DOHH2 (cell line): ENCODE measurements around the gene DLEC1.

ENCODE experiments used
- H3F3A ChIP-seq: fragments of 200-600 bp; sonication (generic), shearing (Covaris generic); 2 replicates; pipeline ENCODE4 v1.6.0; 2016; ENCODE audit warnings: antibody characterized with exemption, mild to moderate bottlenecking; ENCODE audit not compliant: control insufficient read depth, insufficient read depth
- H3K27ac ChIP-seq: fragments of 200-600 bp; sonication (generic); 2 replicates; pipeline ENCODE4 v1.5.1; 2014; ENCODE audit warnings: low read depth, mild to moderate bottlenecking, low read length, moderate library complexity
- H3K27me3 ChIP-seq: fragments of 200-600 bp; sonication (generic); 2 replicates; pipeline ENCODE4 v1.6.1; 2014; ENCODE audit warnings: mild to moderate bottlenecking, low read length, mixed read lengths; ENCODE audit not compliant: control insufficient read depth
- H3K36me3 ChIP-seq: fragments of 200-600 bp; sonication (generic); 2 replicates; pipeline ENCODE4 v1.6.1; 2014; ENCODE audit warnings: mild to moderate bottlenecking, low read length, moderate library complexity, mixed read lengths; ENCODE audit not compliant: control insufficient read depth
- H3K4me1 ChIP-seq: fragments of 200-600 bp; sonication (generic); 2 replicates; pipeline ENCODE4 v1.6.1; 2014; ENCODE audit warnings: mild to moderate bottlenecking, low read length, mixed read lengths; ENCODE audit not compliant: control insufficient read depth
- H3K4me2 ChIP-seq: fragments of 200-600 bp; sonication (generic); 2 replicates; pipeline ENCODE4 v1.6.0; 2014; ENCODE audit warnings: mild to moderate bottlenecking, low read length, moderate library complexity
- H3K4me3 ChIP-seq: fragments of 200-600 bp; sonication (generic); 2 replicates; pipeline ENCODE4 v1.5.1; 2014; ENCODE audit warnings: mild to moderate bottlenecking, low read length, mixed read lengths
- H3K79me2 ChIP-seq: fragments of 200-600 bp; sonication (generic); 2 replicates; pipeline ENCODE4 v1.6.1; 2014; ENCODE audit warnings: mild to moderate bottlenecking, low read length, mixed read lengths; ENCODE audit not compliant: control insufficient read depth
- H3K9me2 ChIP-seq: fragments of 200-600 bp; sonication (generic); replicated peaks from 2 replicates; pipeline ENCODE4 v1.6.1; 2014; ENCODE audit warnings: mild to moderate bottlenecking, low read length, mixed read lengths; ENCODE audit not compliant: control insufficient read depth
- H3K9me3 ChIP-seq: fragments of 200-600 bp; sonication (generic); 2 replicates; pipeline ENCODE4 v1.6.1; 2014; ENCODE audit warnings: antibody characterized with exemption, low read length, mixed read lengths; ENCODE audit not compliant: control insufficient read depth, insufficient read depth
- H4K20me1 ChIP-seq: fragments of 200-600 bp; sonication (generic); 2 replicates; pipeline ENCODE4 v1.6.0; 2014; ENCODE audit warnings: low read depth, mild to moderate bottlenecking, antibody characterized with exemption, low read length, moderate library complexity; ENCODE audit not compliant: control insufficient read depth, insufficient read depth
- EZH2phosphoT487 ChIP-seq: fragments of 200-600 bp; sonication (generic); IDR thresholded peaks from 2 replicates; pipeline ENCODE4 v1.6.1; 2017; ENCODE audit warnings: borderline replicate concordance, mild to moderate bottlenecking, antibody characterized with exemption, low read length, moderate library complexity, mixed read lengths
- TF ChIP-seq, protein P1 (sequence below): fragments of 200-600 bp; sonication (generic); IDR thresholded peaks from one replicate; pipeline ENCODE4 v1.5.1; 2014; ENCODE audit warnings: antibody characterized with exemption, mild to moderate bottlenecking, low read depth, low read length; ENCODE audit not compliant: poor library complexity, severe bottlenecking

DLEC1 gene

DNA sequence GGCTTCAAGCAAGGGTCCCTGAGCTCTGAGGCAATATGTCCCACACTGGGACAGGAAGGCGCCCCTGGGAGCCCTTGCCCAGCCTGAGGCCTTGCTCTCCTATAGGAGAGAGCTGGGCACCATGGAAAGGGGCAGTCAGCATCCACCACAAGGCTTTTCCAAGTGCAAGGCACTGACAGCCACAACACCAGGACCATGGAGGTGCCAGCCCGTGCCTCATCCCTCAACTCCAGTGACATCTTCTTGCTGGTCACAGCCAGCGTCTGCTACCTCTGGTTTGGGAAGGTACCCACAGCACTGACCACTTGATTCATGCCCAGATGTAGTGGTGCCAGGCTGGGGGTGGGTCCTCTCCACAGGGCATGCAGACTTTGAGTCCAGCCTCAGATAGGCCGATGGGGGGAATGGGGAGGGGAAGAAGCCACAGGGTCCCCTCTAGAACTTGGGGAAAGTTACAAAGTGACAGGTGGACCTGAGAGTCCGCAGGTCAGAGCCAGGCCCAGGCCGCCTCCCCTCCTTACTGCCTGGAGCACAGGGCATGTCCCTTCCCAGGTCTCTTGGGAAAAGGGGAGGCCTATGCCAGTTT is 36.6 kb upstream of the DLEC1 start:
- H3K36me3 ChIP-seq: peaks cover 30% of the 10 kb centered on the region
- peaks cover 10% of the 10 kb centered on the region for H3K4me1 ChIP-seq
- no peak overlapping the region for H3K4me3 ChIP-seq
- no peak overlapping the region for H3K27ac ChIP-seq
- no peaks in the 10 kb centered on the region for H3K9me2 ChIP-seq
- no peaks in the 10 kb centered on the region for H3F3A ChIP-seq
- H4K20me1 ChIP-seq: no peaks in the 10 kb centered on the region
- no peaks in the 10 kb centered on the region for H3K79me2 ChIP-seq
- no peaks in the 10 kb centered on the region for H3K27me3 ChIP-seq
- no peak overlapping the region for H3K4me2 ChIP-seq
- no peaks in the 10 kb centered on the region for H3K9me3 ChIP-seq
- TF ChIP-seq, protein P1, sequence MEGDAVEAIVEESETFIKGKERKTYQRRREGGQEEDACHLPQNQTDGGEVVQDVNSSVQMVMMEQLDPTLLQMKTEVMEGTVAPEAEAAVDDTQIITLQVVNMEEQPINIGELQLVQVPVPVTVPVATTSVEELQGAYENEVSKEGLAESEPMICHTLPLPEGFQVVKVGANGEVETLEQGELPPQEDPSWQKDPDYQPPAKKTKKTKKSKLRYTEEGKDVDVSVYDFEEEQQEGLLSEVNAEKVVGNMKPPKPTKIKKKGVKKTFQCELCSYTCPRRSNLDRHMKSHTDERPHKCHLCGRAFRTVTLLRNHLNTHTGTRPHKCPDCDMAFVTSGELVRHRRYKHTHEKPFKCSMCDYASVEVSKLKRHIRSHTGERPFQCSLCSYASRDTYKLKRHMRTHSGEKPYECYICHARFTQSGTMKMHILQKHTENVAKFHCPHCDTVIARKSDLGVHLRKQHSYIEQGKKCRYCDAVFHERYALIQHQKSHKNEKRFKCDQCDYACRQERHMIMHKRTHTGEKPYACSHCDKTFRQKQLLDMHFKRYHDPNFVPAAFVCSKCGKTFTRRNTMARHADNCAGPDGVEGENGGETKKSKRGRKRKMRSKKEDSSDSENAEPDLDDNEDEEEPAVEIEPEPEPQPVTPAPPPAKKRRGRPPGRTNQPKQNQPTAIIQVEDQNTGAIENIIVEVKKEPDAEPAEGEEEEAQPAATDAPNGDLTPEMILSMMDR: no peak
- TF ChIP-seq EZH2phosphoT487: no peak

DNA sequence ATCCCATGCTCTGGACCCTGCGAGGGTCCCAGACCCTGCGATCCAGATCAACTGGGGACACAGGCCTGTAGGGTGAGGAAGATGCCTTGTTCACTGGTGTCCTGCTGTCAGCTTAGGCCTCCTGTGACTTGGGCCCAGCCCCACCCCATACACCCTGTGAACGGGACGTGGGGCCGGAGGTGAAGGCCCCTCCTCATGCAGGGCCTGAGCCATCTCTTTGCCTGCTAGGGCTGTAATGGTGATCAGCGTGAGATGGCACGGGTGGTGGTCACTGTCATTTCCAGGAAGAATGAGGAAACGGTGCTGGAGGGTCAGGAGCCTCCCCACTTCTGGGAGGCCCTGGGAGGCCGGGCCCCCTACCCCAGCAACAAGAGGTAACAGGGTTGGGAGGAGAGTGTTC is 36.1 kb upstream of the DLEC1 start:
- no peak overlapping the region for H3K27ac ChIP-seq
- H3K4me3 ChIP-seq: no peak overlapping the region
- no peaks in the 10 kb centered on the region for H4K20me1 ChIP-seq
- H3K79me2 ChIP-seq: no peaks in the 10 kb centered on the region
- peaks cover 25% of the 10 kb centered on the region for H3K36me3 ChIP-seq
- no peaks in the 10 kb centered on the region for H3F3A ChIP-seq
- H3K4me2 ChIP-seq: no peak overlapping the region
- H3K4me1 ChIP-seq: peaks cover 10% of the 10 kb centered on the region
- TF ChIP-seq, protein P1: no peak
- no peak for TF ChIP-seq EZH2phosphoT487
- no peaks in the 10 kb centered on the region for H3K9me3 ChIP-seq
- H3K27me3 ChIP-seq: no peaks in the 10 kb centered on the region
- H3K9me2 ChIP-seq: no peaks in the 10 kb centered on the region

DNA sequence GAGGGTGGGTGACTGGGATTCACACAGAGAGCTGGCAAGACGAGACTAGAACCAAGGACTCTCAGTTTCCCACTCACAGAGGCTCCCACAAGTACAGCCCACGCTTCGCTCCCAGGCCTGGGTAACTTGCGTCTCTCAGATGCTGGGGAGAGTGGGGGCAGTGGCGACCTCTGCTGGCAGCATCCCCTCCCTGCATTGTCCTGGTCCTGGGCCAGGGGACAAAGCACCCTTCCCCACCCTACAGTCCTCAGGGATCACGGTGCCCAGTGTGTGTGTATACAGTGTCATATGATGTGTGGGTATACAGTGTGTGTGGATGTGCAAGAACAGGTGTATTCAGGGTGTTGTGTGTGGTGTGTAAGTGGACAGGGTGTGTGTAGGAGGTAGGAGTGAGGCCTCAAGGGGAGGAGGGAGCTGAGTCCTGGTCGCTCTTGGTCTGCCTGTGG is 35.6 kb upstream of the DLEC1 start:
- H3K79me2 ChIP-seq: no peaks in the 10 kb centered on the region
- no peak overlapping the region for H3K27ac ChIP-seq
- H3F3A ChIP-seq: no peaks in the 10 kb centered on the region
- H3K27me3 ChIP-seq: no peaks in the 10 kb centered on the region
- no peaks in the 10 kb centered on the region for H3K9me3 ChIP-seq
- H3K4me1 ChIP-seq: peaks cover 7% of the 10 kb centered on the region
- H3K9me2 ChIP-seq: no peaks in the 10 kb centered on the region
- TF ChIP-seq, protein P1: peak; percentile 98
- no peak for TF ChIP-seq EZH2phosphoT487
- H3K36me3 ChIP-seq: peaks cover 21% of the 10 kb centered on the region
- H4K20me1 ChIP-seq: no peaks in the 10 kb centered on the region
- H3K4me2 ChIP-seq: no peak overlapping the region
- H3K4me3 ChIP-seq: no peak overlapping the region
